Fibroblast of gingiva (primary cell): ENCODE measurements around the gene CDH23.

Experiments
- DNase-seq: peaks from one replicate; pipeline ENCODE4 v3.0.0-alpha.2; 2011; ENCODE audit warnings: low read depth

CDH23 gene

DNA sequence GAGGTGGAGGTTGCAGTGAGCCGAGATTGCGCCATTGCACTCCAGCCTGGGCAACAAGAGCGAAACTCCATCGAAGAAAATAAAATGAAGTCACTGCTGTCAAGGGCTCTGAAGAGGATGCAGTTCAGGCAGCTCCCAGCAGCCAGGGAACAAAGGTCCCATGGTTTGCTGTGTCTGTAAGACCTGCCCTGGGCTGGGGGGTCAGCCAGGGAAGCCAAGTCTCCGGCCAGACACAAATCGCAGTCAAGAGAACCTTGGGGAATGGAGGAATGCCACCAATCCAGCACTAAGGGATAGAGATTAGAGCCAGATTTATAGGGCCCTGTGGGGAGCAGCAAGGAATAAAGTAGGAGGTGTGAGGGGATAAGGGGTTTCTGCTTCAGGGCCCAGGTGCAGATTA is 405.5 kb downstream of the CDH23 start:
- DNase-seq: no peak

- DNase-seq: no peak
Observed at GRCh38 chr10:71802715-71803488, 406.2 kb downstream of the CDH23 start.

GRCh38 chr10:71804077-71804476 is 407.4 kb downstream of the CDH23 start:
- DNase-seq: no peak

GRCh38 chr10:71805776-71806703 is 409.3 kb downstream of the CDH23 start:
- DNase-seq: no peak

DNA sequence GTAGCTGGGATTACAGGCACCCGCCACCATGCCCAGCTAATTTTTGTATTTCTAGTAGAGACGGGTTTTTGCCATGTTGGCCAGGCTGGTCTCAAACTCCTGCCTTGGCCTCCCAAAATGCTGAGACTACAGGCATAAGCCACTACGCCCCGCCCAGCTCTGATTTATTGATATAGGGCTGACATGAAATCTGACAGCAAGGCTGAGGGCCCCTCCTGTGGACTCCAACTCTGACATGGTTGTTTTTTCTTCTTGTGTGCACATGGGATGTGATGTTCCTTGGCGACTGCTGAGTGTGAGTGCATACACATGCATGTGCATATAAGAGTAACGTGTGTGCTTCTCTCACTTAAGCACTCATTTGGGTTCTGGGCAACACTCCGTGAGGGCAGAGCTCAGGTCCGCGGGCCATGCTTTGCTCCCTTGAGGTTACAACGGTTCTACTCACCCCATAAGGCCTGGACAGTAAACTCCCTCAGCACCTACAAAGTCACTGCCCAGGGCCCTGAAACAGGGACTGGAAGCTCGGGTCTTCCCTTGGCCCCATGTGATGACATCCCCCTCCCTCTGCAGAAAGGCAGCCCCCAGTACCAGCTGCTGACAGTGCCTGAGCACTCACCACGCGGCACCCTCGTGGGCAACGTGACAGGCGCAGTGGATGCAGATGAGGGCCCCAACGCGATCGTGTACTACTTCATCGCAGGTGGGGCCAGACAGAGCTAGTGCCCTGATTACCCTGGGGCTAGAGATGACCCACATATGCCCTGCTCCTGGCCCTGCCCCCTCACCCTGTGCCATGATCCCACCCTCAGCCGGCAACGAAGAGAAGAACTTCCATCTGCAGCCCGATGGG is 410.2 kb downstream of the CDH23 start:
- no peak for DNase-seq

GRCh38 chr10:71807557-71808510 is 411.1 kb downstream of the CDH23 start:
- DNase-seq: no peak

DNA sequence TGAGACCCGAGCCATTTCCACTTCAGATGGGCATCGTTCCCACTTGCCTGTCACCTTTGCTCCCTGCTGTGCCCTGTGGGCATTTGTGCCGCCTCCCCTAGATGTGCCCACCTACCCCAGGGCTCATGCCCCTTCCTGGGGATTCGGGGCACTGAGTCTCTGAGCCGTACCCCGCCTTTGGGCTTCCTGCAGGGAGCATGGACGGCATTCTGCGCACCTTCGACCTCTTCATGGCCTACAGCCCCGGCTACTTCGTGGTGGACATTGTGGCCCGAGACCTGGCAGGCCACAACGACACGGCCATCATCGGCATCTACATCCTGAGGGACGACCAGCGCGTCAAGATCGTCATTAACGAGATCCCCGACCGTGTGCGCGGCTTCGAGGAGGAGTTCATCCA is 412.9 kb downstream of the CDH23 start:
- DNase-seq: no peak

- no peak for DNase-seq
Observed at GRCh38 chr10:71810048-71810750, 413.5 kb downstream of the CDH23 start.

GRCh38 chr10:71811351-71811750 is 414.6 kb downstream of the CDH23 start:
- no peak for DNase-seq

- peak; percentile 26 for DNase-seq
Observed at GRCh38 chr10:71812016-71812912, 415.5 kb downstream of the CDH23 start.

DNA sequence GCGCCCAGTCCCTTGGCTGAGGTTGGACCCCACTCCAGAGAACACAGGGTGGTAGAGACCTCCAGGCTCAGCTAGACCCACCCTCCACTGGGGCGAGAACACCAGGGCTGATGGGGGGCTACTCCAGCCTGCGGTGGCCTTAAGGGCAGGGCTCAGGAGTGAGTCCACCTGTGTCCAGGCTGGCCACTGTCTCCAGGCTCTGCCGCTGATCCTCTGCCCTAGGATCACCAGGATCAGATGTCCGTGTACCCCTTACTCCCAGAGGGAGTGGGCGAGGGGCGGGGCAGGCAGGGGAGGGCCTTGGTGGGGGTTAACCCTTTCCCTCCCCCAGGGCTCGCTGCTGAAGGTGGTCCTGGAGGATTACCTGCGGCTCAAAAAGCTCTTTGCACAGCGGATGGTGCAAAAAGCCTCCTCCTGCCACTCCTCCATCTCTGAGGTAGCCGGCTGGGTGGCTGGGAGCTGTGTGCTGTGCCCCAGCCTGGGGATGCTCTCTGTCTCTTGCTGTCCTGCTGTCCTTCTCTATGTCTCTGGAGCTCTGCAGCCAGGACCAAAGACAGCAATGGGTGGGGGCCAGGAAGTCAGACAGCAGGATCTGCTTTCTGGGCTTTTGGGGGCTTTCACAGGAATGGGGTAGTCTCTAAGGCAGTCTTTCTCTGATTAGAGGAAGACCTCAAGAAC is 416.3 kb downstream of the CDH23 start:
- no peak for DNase-seq

GRCh38 chr10:71814922-71815411 is 418.2 kb downstream of the CDH23 start:
- no peak for DNase-seq

DNA sequence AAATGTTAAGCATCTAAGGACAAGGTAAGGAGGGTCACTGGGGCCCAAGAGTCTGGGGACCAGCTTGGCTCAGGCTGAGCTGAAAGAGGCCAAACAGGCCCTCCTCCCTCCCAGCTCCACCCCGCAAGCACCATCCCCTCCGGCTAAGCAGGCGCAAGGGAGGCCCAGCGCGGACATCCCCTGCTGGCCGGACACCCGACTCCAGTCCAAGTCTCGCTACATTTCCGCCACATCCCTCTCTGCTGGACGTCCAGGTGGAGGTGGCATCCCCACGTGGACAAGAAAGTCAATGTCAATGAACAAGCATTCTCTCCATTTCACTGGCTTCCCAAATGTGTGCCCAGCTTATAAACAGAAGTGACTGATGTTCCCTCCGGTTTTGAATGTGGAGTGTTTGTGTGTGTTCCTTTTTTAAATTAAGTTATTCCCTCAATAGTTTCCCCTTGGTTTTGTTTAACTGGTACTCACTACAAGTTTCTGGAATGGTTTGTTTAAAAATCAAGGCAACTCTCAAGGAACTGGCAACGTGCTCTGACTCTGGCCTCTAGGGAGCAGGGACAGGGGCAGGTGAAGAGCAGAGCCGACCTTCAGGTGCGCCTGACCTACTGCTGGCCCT is 418.9 kb downstream of the CDH23 start:
- no peak for DNase-seq

- no peak for DNase-seq
Observed at GRCh38 chr10:71816421-71816851, 419.7 kb downstream of the CDH23 start.

- no peak for DNase-seq
Observed at GRCh38 chr10:71816936-71817618, 420.4 kb downstream of the CDH23 start.

- DNase-seq: no peak
Observed at GRCh38 chr10:71817831-71818655, 421.3 kb downstream of the CDH23 start.
